DOHH2 (cell line): ENCODE data around the gene PKHD1.

ENCODE experiments used
- EZH2phosphoT487 ChIP-seq: fragments of 200-600 bp; sonication (generic); IDR thresholded peaks from 2 replicates; pipeline ENCODE4 v1.6.1; 2017; ENCODE audit warnings: borderline replicate concordance, mild to moderate bottlenecking, antibody characterized with exemption, low read length, moderate library complexity, mixed read lengths
- TF ChIP-seq, protein P1 (sequence below): fragments of 200-600 bp; sonication (generic); IDR thresholded peaks from one replicate; pipeline ENCODE4 v1.5.1; 2014; ENCODE audit warnings: antibody characterized with exemption, mild to moderate bottlenecking, low read depth, low read length; ENCODE audit not compliant: poor library complexity, severe bottlenecking

DNA sequence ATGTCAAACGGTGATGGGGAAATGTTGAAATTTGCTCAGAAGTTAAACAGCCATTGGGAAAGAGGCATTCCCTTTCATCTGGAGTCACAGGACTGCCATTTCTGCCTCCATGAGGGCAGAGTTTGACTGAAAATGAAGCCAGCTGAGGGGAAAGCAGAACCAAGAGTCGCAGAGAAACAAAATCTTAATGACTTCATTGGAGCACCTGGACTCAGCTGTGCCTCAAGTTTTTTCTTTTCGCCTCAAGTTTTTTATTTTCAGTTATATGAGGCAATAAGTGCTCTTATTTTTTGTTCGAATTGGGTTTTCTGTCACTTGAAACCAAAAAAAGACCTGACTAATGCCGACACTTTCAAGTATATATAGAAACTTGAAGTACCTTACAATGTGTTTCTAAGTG, 161.3 kb downstream of the PKHD1 start:
- TF ChIP-seq, protein P1, sequence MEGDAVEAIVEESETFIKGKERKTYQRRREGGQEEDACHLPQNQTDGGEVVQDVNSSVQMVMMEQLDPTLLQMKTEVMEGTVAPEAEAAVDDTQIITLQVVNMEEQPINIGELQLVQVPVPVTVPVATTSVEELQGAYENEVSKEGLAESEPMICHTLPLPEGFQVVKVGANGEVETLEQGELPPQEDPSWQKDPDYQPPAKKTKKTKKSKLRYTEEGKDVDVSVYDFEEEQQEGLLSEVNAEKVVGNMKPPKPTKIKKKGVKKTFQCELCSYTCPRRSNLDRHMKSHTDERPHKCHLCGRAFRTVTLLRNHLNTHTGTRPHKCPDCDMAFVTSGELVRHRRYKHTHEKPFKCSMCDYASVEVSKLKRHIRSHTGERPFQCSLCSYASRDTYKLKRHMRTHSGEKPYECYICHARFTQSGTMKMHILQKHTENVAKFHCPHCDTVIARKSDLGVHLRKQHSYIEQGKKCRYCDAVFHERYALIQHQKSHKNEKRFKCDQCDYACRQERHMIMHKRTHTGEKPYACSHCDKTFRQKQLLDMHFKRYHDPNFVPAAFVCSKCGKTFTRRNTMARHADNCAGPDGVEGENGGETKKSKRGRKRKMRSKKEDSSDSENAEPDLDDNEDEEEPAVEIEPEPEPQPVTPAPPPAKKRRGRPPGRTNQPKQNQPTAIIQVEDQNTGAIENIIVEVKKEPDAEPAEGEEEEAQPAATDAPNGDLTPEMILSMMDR: no peak
- no peak for TF ChIP-seq EZH2phosphoT487
